ENCODE results near the gene TERB1. TPM values are rescaled to one million over a fixed set of nuclear protein-coding genes. Genes with fewer than 3 reads are reported as not detected.

The TERB1 gene
- total and polyA plus RNA-seq, 2 of the 13 experiments (the other 11 are each of a cell fraction or from before 2014, with no cell fraction given) = not detected

- Histone ChIP-seq H3K27ac (ENCODE audit: extremely low read length, insufficient read depth, low read length) (peak within 1 kb of the TSS; percentile 74), H3K79me2 (ENCODE audit: insufficient read depth, low read length) (peaks cover 43% of the 10 kb centered on the region), H3K9me3 (ENCODE audit: low read length) (no peaks in the 10 kb centered on the region), H3K27me3 (ENCODE audit: control insufficient read depth in 1 of 2, insufficient read depth in 2 of 2, low read length in 2 of 2) (no peaks in the 10 kb centered on the region; a peak in 1 of 5 replicates), H2AFZ (ENCODE audit: low read length) (peak within 1 kb of the TSS; percentile 97), H4K20me1 (ENCODE audit: insufficient read depth, low read length) (peaks cover 12% of the 10 kb centered on the region; the same call in 1 of the 2 replicates), H3K4me3 (replicated peaks in 1 of 3; ENCODE audit: insufficient read depth in 1 of 3, low read depth in 2 of 3, low read length in 3 of 3) (peak within 1 kb of the TSS; percentile 77 to 94 (median 89)), H3K36me3 (replicated peaks in 1 of 2; ENCODE audit: control insufficient read depth in 1 of 2, insufficient read depth in 2 of 2, low read length in 2 of 2) (peaks cover 16 to 27% of the 10 kb centered on the region in 2 experiments), H3K4me2 (ENCODE audit: low read depth, low read length) (peak within 1 kb of the TSS; percentile 99), H3K4me1 (ENCODE audit: insufficient read depth, low read length) (peaks cover 57% of the 10 kb centered on the region), H3K9ac (ENCODE audit: insufficient read depth, low read depth, low read length) (peak within 1 kb of the TSS; percentile 97)
- in situ Hi-C loops (cut with HindIII; ENCODE audit: extremely low pct_ligation_motif_present, low pct_unique_long_range_greater_than_20kb) = no loop called here
- DNase-seq (ENCODE audit: low spot score) (peak; percentile 55), FAIRE-seq (no peak), ATAC-seq (peak; percentile 88)
- no TSS peak for BruUV-seq (replicated peaks)
- ChIA-PET POLR2A (interaction anchor here (0.6 to 1.5 kb wide), 5 partner anchors 10 to 122 kb away, joined by 3 to 7 read pairs (median 5); partner anchors contain the start of gene NAE1), CTCF (ENCODE audit: low intra/inter-chr PET ratio, low total read pairs) (no interaction called here)
- intact Hi-C loops (cut with micrococcal nuclease; ENCODE audit: unreplicated experiment) = loop anchor here (10.0 kb wide), 1 partner anchor 93 kb away; the partner anchor contains the start of gene CA7
- 2% methylated on average over 11 of the region's 90 CpGs for WGBS (ENCODE audit: low lambda C conversion rate)
- TF ChIP-seq AKAP8 (CRISPR knock-in tag; IDR thresholded peaks at IDR 0.05) = peak; percentile 38; the same call in 1 of the 2 replicates
- TF ChIP-seq HHEX (CRISPR knock-in tag; IDR thresholded peaks at IDR 0.05) = no peak
- TF ChIP-seq MAFG (CRISPR knock-in tag; IDR thresholded peaks at IDR 0.05) = 0 out of 2 replicates have a peak, but pooled peaks have one; percentile 24
- TF ChIP-seq KDM4B (CRISPR knock-in tag; IDR thresholded peaks at IDR 0.05) = no peak
- no peak for TF ChIP-seq ZNF136 (CRISPR knock-in tag; IDR thresholded peaks at IDR 0.05; ENCODE audit: low read depth)
- peak; percentile 70 for TF ChIP-seq SAP130 (CRISPR knock-in tag; IDR thresholded peaks at IDR 0.05; ENCODE audit: low read depth)
- peak; percentile 53; the same call in 1 of the 2 replicates for TF ChIP-seq MAZ (IDR thresholded peaks at IDR 0.05; ENCODE audit: borderline replicate concordance, low read depth, low read length)
- peak; percentile 95 for TF ChIP-seq MAZ (CRISPR knock-in tag; IDR thresholded peaks at IDR 0.05; ENCODE audit: low read depth)
- TF ChIP-seq RFX5 (IDR thresholded peaks at IDR 0.05; ENCODE audit: low read depth, low read length) = no peak
- no peak for TF ChIP-seq JARID2 (CRISPR knock-in tag; IDR thresholded peaks at IDR 0.05; ENCODE audit: insufficient replicate concordance)
- no peak for TF ChIP-seq SOX6 (IDR thresholded peaks at IDR 0.05)
- TF ChIP-seq SOX6 (CRISPR knock-in tag; IDR thresholded peaks at IDR 0.05) = 0 out of 2 replicates have a peak, but pooled peaks have one; percentile 5
- TF ChIP-seq NCOR1 (IDR thresholded peaks at IDR 0.05; ENCODE audit: borderline replicate concordance, low read length) = no peak
- TF ChIP-seq ZNF564 (CRISPR knock-in tag; IDR thresholded peaks at IDR 0.05) = no peak; the same call in 1 of the 2 replicates
- TF ChIP-seq RNF2 (conservative IDR thresholded peaks at IDR 0.05; ENCODE audit: low read depth) = no peak; the same call in 1 of the 2 replicates
- TF ChIP-seq CBX5 (CRISPR knock-in tag; IDR thresholded peaks at IDR 0.05; ENCODE audit: borderline replicate concordance) = no peak
- no peak for TF ChIP-seq NFE2L2 (IDR thresholded peaks at IDR 0.05; ENCODE audit: low read length)
- no peak; the same call in 1 of the 2 replicates for TF ChIP-seq ZNF569 (CRISPR knock-in tag; IDR thresholded peaks at IDR 0.05; ENCODE audit: borderline replicate concordance)
- no peak; the same call in 1 of the 2 replicates for TF ChIP-seq ZSCAN29 (CRISPR knock-in tag; conservative IDR thresholded peaks at IDR 0.05)
- TF ChIP-seq RELA (CRISPR knock-in tag; IDR thresholded peaks at IDR 0.05) = peak; percentile 82; the same call in 1 of the 2 replicates
- TF ChIP-seq MAX (IDR thresholded peaks at IDR 0.05) = peak; percentile 77; the same call in 1 of the 2 replicates
- no peak for TF ChIP-seq ZNF513 (CRISPR knock-in tag; conservative IDR thresholded peaks at IDR 0.05)
- no peak for TF ChIP-seq ZBTB21 (CRISPR knock-in tag; IDR thresholded peaks at IDR 0.05)
- TF ChIP-seq RARG (CRISPR knock-in tag; IDR thresholded peaks at IDR 0.05; ENCODE audit: low read depth) = no peak
- no peak for TF ChIP-seq MEIS1 (CRISPR knock-in tag; IDR thresholded peaks at IDR 0.05; ENCODE audit: borderline replicate concordance)
- peak; percentile 65; the same call in 1 of the 2 replicates for TF ChIP-seq CENPT (CRISPR knock-in tag; IDR thresholded peaks at IDR 0.05; ENCODE audit: low read depth)
These were observed 49.9 kb downstream of the TERB1 start, which contains the start of gene DYNC1LI2 for GRCh38 chr16:66751303-66751991. Gene DYNC1LI2, minus strand, starts transcription at chr16:66751609. Its CDS starts 18 bp downstream, at chr16:66751591.
